ENCODE results near the gene LYAR.

DNA sequence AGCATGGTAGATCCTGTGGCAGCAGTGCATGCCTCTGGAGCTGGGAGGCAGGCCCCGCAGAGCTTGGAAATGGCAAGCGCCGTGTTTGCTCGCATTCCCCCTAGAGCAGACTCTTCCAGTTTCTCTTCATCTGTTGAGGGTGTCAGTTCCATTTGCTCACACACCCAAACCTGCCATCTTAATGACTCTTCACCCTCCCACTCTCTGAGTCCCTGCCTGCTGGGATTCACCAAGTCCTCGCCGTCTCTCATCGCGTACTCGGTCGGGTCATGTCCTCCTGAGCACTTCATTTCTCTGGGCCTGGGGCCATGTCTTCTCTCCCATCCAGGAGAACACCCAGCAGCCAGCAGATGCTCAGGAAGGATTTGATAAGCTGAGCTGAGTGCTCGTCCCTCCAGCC, 17.0 kb upstream of the LYAR start:
- no peak for TF ChIP-seq POLR2A (IDR thresholded peaks at IDR 0.05)
- no peak for TF ChIP-seq CTCF (IDR thresholded peaks at IDR 0.05 in 4 of 5, conservative IDR thresholded peaks at IDR 0.05 in 1 of 5)

Measured in gastrocnemius medialis (tissue), 4 donors.